ENCODE measurements around the gene MYH14. TPM values are rescaled to one million over a fixed set of nuclear protein-coding genes. Genes with fewer than 3 reads are reported as not detected.

MYH14 gene
- total and polyA plus RNA-seq, 5 donors = 69.9 to 92.9 (median 73.6) TPM

DNA sequence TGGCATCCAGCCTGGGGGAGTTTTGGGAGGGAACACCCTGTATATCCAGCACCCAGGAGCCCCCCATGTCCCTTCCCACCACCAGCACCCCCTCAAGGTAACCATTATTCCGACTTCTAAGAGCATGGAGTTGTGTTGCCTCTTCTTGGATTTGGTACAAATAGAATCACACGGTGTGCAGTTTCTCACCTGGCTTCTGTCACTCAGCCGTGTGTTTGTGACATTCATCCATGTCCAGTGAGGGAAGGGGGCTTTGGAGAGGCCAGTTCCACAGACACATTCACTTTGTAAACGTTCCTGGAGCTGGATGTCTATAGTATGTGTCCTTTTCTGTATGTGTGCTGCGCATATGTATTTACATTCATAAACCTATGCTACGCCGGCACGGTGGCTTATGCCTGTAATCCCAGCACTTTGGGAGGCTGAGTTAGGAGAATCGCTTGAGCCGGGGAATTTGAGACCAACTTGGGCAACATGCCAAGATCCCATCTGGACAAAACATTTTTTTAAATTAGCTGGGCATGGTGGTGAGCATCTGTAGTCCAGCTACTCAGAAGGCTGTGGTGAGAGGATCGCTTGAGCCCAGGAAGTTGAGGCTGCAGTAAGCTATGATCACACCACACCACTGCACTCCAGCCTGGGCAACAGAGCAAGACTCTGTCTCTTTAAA lies 36.6 kb downstream of the MYH14 start:
- intact Hi-C loops (cut with DNase I) = no loop called here
- Histone ChIP-seq H3K4me3 (ENCODE audit: low read length) (no peak overlapping the region), H3K9me3 (ENCODE audit: control insufficient read depth, low read length) (no peaks in the 10 kb centered on the region), H3K27me3 (ENCODE audit: control insufficient read depth, insufficient read depth) (no peaks in the 10 kb centered on the region), H3K27ac (ENCODE audit: low read length) (no peak overlapping the region), H3K4me1 (ENCODE audit: control insufficient read depth, insufficient read depth, low read length) (no peaks in the 10 kb centered on the region)
- 70% methylated on average over 11 of the region's 11 CpGs for WGBS
- DNase-seq (no peak), ATAC-seq (no peak)

DNA sequence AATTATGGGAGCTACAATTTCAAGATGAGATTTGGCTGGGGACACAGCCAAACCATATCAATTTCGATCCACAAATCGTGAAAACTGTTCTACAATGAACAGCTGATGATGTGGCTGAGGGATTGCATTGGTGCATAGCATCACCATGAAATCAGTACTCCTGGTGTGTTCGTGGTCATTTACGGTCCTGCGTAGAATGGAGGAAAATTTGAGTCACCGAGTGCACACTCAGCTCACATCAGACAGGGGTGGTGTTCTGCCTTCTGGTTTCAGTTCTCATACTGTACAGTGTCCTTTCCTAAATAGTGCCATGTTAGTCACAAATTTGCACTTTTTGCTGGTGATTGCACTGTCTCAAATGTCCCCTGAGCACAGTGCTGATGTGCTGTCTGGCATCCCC lies 39.2 kb downstream of the MYH14 start:
- H3K27me3 ChIP-seq (ENCODE audit: control insufficient read depth, insufficient read depth) = no peaks in the 10 kb centered on the region
- intact Hi-C loops (cut with DNase I) = no loop called here
- no peaks in the 10 kb centered on the region for H3K4me1 ChIP-seq (ENCODE audit: control insufficient read depth, insufficient read depth, low read length)
- DNase-seq (no peak), ATAC-seq (no peak)
- 81% methylated on average over 6 of the region's 6 CpGs for WGBS
- no peaks in the 10 kb centered on the region for H3K9me3 ChIP-seq (ENCODE audit: control insufficient read depth, low read length)
- H3K27ac ChIP-seq (ENCODE audit: low read length) = no peak overlapping the region
- H3K4me3 ChIP-seq (ENCODE audit: low read length) = no peak overlapping the region

DNA sequence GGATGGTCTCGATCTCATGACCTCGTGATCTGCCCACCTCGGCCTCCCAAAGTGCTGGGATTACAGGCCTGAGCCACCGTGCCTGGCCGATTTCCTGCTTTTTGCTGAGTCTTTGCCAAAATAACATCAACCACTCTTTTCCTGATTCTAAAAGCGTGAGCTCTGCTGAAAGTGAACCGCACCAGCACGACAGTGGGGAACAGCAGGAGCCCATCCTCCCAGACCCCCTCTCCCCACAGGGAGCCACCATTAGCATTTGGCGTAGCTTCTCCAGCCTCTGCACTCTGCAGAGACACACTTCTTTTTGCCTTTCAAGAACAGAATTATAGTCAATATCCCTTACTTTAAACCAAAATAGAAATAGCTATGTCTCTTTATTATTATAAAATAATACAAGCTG lies 41.3 kb downstream of the MYH14 start:
- WGBS = 45% methylated on average over 9 of the region's 9 CpGs
- Histone ChIP-seq H3K27me3 (ENCODE audit: control insufficient read depth, insufficient read depth) (no peaks in the 10 kb centered on the region), H3K9me3 (ENCODE audit: control insufficient read depth, low read length) (no peaks in the 10 kb centered on the region), H3K4me3 (ENCODE audit: low read length) (no peak overlapping the region), H3K27ac (ENCODE audit: low read length) (no peak overlapping the region), H3K4me1 (ENCODE audit: control insufficient read depth, insufficient read depth, low read length) (no peaks in the 10 kb centered on the region)
- DNase-seq (no peak), ATAC-seq (no peak)
- intact Hi-C loops (cut with DNase I) = loop anchor here in 1 of 4 donors (5.0 kb wide), 1 partner anchor 538 kb away; no protein-coding TSS in a partner anchor

DNA sequence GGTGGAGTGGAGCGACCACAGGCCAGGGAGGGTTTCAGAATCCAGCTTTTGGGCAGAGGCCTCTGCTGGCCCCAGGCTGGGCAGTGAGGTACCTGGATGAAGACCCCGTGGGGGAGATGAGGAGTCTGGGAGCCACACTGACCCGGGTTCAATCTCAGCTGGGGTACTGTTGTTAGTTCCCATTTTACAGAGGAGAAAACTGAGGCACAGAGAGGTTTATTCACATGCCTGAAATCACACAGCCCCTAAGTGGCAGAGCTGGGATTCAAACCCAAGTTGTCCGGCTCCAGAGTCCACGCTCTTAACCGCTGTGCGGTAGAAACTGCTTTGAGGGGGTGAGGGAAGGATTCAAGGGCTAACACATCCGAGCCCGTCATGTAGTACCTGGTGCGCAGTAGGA lies 45.0 kb downstream of the MYH14 start:
- no peaks in the 10 kb centered on the region for H3K9me3 ChIP-seq (ENCODE audit: control insufficient read depth, low read length)
- WGBS = 89% methylated on average over 10 of the region's 10 CpGs
- no peak overlapping the region for H3K27ac ChIP-seq (ENCODE audit: low read length)
- no peaks in the 10 kb centered on the region for H3K4me1 ChIP-seq (ENCODE audit: control insufficient read depth, insufficient read depth, low read length)
- ATAC-seq (no peak), DNase-seq (no peak)
- no peaks in the 10 kb centered on the region for H3K27me3 ChIP-seq (ENCODE audit: control insufficient read depth, insufficient read depth)
- no peak overlapping the region for H3K4me3 ChIP-seq (ENCODE audit: low read length)
- intact Hi-C loops (cut with DNase I) = loop anchor here in 1 of 4 donors (5.0 kb wide), 1 partner anchor 534 kb away; no protein-coding TSS in a partner anchor

DNA sequence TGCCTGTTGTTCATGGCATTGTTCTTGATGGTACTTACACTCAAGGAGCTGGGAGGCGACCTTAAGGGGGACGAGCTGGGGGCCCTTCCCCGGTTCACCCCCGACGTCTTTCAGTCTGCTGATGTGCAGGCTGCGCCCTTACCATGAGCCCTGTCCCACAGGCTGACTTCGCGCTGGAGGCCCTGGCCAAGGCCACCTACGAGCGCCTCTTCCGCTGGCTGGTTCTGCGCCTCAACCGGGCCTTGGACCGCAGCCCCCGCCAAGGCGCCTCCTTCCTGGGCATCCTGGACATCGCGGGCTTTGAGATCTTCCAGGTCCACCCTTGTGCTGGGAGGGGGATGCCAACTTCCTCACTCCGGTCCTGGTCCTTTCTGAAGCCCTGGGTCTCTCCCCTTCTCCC lies 45.4 kb downstream of the MYH14 start:
- Histone ChIP-seq H3K4me1 (ENCODE audit: control insufficient read depth, insufficient read depth, low read length) (no peaks in the 10 kb centered on the region), H3K27me3 (ENCODE audit: control insufficient read depth, insufficient read depth) (no peaks in the 10 kb centered on the region), H3K9me3 (ENCODE audit: control insufficient read depth, low read length) (no peaks in the 10 kb centered on the region), H3K27ac (ENCODE audit: low read length) (no peak overlapping the region), H3K4me3 (ENCODE audit: low read length) (no peak overlapping the region)
- intact Hi-C loops (cut with DNase I) = loop anchor here in 1 of 4 donors (5.0 kb wide), 1 partner anchor 533 kb away; no protein-coding TSS in a partner anchor
- ATAC-seq (no peak), DNase-seq (no peak)
- 87% methylated on average over 19 of the region's 19 CpGs for WGBS

DNA sequence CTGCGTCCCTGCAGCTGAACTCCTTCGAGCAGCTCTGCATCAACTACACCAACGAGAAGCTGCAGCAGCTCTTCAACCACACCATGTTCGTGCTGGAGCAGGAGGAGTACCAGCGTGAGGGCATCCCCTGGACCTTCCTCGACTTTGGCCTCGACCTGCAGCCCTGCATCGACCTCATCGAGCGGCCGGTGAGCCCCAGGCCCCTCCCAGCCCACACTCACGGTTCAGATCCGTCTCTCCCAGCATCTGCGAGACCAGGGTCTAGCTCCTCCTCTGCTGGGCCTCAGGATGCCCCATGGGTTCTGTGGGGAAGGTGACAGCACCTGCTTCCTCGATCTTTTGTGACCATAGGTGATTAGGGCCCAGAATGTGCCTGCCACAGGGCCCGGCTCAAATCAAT lies 46.2 kb downstream of the MYH14 start:
- no peak overlapping the region for H3K27ac ChIP-seq (ENCODE audit: low read length)
- WGBS = 63% methylated on average over 16 of the region's 16 CpGs
- no peaks in the 10 kb centered on the region for H3K9me3 ChIP-seq (ENCODE audit: control insufficient read depth, low read length)
- intact Hi-C loops (cut with DNase I) = loop anchor here in 1 of 4 donors (5.0 kb wide), 1 partner anchor 533 kb away; no protein-coding TSS in a partner anchor
- DNase-seq (no peak), ATAC-seq (no peak)
- no peaks in the 10 kb centered on the region for H3K27me3 ChIP-seq (ENCODE audit: control insufficient read depth, insufficient read depth)
- no peaks in the 10 kb centered on the region for H3K4me1 ChIP-seq (ENCODE audit: control insufficient read depth, insufficient read depth, low read length)
- H3K4me3 ChIP-seq (ENCODE audit: low read length) = no peak overlapping the region

DNA sequence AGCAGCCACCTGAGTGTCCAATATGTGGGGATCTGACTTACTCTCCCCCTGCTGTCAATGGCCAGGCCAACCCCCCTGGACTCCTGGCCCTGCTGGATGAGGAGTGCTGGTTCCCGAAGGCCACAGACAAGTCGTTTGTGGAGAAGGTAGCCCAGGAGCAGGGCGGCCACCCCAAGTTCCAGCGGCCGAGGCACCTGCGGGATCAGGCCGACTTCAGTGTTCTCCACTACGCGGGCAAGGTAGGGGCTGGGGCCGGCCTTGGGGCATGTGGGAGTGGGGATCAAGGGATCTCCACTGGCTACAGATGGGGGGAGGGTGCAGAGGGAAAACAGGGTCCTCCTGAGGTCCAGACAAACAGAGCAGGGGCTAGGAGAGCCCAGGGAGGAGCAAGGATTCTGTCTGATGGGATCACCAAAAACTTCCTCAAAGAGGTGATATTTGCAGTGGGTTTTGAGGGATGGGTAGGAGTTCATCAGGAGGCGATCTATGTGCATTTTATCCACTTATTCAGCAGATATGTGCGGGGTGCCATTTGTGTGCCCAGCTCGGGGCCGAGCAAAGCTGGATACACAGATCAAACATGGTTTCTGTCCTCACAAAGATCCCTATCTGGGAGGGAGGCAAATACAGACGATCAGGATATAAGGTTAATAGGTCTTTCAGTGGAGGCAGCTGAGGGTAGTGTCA lies 47.2 kb downstream of the MYH14 start:
- H3K27ac ChIP-seq (ENCODE audit: low read length) = no peak overlapping the region
- WGBS = 92% methylated on average over 15 of the region's 15 CpGs
- H3K4me1 ChIP-seq (ENCODE audit: control insufficient read depth, insufficient read depth, low read length) = no peaks in the 10 kb centered on the region
- no peaks in the 10 kb centered on the region for H3K27me3 ChIP-seq (ENCODE audit: control insufficient read depth, insufficient read depth)
- no peaks in the 10 kb centered on the region for H3K9me3 ChIP-seq (ENCODE audit: control insufficient read depth, low read length)
- ATAC-seq = no peak
- intact Hi-C loops (cut with DNase I) = no loop called here
- no peak for DNase-seq
- H3K4me3 ChIP-seq (ENCODE audit: low read length) = no peak overlapping the region

DNA sequence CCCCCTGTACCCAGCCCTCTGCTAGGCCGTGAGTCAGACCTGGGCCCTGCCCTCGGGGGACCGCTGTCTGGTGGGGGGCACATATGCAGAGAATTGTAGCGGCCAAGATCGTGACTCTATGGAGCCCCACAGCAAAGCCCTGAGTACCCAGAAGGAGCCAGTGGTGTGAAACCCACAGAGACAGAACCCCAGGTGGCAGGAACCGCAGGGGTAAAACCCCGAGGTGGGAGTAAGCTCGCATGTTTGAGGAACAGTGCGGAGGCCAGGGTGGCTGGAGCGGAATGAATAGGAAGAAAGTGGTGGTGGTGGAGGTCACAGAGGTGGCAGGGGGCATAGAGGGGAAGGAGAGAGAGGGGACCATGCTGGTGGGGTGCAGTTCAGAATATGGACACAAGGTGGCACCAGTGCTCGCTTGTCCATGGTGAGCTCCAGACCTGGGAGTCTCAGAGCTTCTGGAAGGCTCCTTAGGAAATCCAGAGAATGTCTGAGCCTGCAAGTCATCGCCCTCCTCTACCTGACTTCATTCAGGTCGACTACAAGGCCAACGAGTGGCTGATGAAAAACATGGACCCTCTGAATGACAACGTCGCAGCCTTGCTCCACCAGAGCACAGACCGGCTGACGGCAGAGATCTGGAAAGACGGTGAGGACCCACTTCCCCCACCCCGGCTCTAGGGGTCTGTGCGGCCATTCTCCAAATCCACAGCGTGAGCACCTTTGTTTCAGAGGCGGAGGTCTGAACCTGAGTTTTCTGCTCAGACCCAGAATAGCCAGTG lies 48.9 kb downstream of the MYH14 start:
- no peaks in the 10 kb centered on the region for H3K9me3 ChIP-seq (ENCODE audit: control insufficient read depth, low read length)
- H3K4me1 ChIP-seq (ENCODE audit: control insufficient read depth, insufficient read depth, low read length) = no peaks in the 10 kb centered on the region
- no peak for DNase-seq
- ATAC-seq = no peak
- no peak overlapping the region for H3K27ac ChIP-seq (ENCODE audit: low read length)
- no peak overlapping the region for H3K4me3 ChIP-seq (ENCODE audit: low read length)
- WGBS = 91% methylated on average over 23 of the region's 23 CpGs
- no peaks in the 10 kb centered on the region for H3K27me3 ChIP-seq (ENCODE audit: control insufficient read depth, insufficient read depth)
- intact Hi-C loops (cut with DNase I) = no loop called here

DNA sequence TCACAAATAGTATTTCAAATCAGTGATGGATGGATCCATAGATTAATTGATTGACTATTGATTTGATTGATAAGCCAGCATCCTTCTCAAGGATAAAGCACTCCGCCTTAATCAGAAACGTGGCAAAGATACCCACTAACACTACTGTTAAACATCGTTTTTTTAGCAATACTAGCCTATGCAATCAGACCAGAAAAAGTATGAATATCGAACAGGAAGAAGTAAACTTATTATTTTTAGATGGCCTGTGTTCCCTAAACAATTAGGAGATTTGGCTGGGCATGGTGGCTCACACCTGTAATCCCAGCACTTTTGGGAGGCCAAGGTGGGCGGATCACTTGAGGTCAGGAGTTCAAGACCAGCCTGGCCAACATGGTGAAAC lies 49.5 kb downstream of the MYH14 start:
- Histone ChIP-seq H3K4me1 (ENCODE audit: control insufficient read depth, insufficient read depth, low read length) (no peaks in the 10 kb centered on the region), H3K27me3 (ENCODE audit: control insufficient read depth, insufficient read depth) (no peaks in the 10 kb centered on the region), H3K4me3 (ENCODE audit: low read length) (no peak overlapping the region), H3K9me3 (ENCODE audit: control insufficient read depth, low read length) (no peaks in the 10 kb centered on the region), H3K27ac (ENCODE audit: low read length) (no peak overlapping the region)
- no peak for ATAC-seq
- no peak for DNase-seq
- WGBS = 88% methylated on average over 5 of the region's 5 CpGs
- intact Hi-C loops (cut with DNase I) = no loop called here

DNA sequence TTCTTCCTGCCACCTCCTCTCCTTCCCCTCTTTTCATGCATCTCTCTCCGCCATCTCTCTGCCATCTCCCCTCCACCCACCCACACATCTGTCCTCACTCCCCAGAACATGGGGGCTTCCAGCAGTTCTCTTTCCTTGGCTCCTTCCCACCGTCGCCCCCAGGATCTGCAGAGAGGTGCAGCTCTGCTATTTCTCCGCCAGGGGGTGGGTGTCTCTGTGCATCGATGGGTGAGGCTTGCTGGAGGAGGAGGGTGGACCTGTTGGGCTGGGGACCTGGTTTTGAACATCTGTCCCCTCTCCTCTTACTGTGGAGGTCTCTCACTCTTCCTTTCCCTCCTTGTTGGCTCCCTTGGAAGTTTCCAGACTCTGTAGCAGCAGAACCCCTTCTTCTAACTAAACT lies 51.7 kb downstream of the MYH14 start:
- intact Hi-C loops (cut with DNase I) = no loop called here
- 75% methylated on average over 5 of the region's 5 CpGs for WGBS
- no peaks in the 10 kb centered on the region for H3K27me3 ChIP-seq (ENCODE audit: control insufficient read depth, insufficient read depth)
- ATAC-seq = no peak
- no peak for DNase-seq
- H3K4me3 ChIP-seq (ENCODE audit: low read length) = no peak overlapping the region
- no peaks in the 10 kb centered on the region for H3K9me3 ChIP-seq (ENCODE audit: control insufficient read depth, low read length)
- H3K27ac ChIP-seq (ENCODE audit: low read length) = no peak overlapping the region
- H3K4me1 ChIP-seq (ENCODE audit: control insufficient read depth, insufficient read depth, low read length) = no peaks in the 10 kb centered on the region

DNA sequence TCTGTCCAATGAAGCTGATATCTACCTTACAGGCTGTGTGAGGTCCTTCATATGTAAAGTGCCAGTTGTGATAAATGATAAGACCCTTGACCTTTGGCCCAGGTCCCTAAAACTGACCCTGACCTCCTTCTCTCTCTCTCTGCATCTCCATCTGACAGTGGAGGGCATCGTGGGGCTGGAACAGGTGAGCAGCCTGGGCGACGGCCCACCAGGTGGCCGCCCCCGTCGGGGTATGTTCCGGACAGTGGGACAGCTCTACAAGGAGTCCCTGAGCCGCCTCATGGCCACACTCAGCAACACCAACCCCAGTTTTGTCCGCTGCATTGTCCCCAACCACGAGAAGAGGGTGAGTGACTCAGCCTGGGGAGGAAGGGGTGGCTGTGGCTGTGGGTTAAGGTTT lies 53.7 kb downstream of the MYH14 start:
- Histone ChIP-seq H3K27me3 (ENCODE audit: control insufficient read depth, insufficient read depth) (no peaks in the 10 kb centered on the region), H3K9me3 (ENCODE audit: control insufficient read depth, low read length) (no peaks in the 10 kb centered on the region), H3K4me3 (ENCODE audit: low read length) (no peak overlapping the region), H3K4me1 (ENCODE audit: control insufficient read depth, insufficient read depth, low read length) (no peaks in the 10 kb centered on the region), H3K27ac (ENCODE audit: low read length) (no peak overlapping the region)
- ATAC-seq (no peak), DNase-seq (no peak)
- WGBS = 93% methylated on average over 10 of the region's 10 CpGs
- intact Hi-C loops (cut with DNase I) = no loop called here

Measured in right cardiac atrium (tissue), 5 donors.